Stimulated activated CD4-positive, alpha-beta T cell treated with anti-CD3 and anti-CD28 coated beads, Interleukin-4, amount 100 ng/mL, for 4 hours (primary cell): ENCODE measurements around the gene LRRC28.
A peak's percentile ranks its signal among the peaks of the same experiment; 100 is the strongest.

Experiments used
- DNase-seq, 2 experiments: peaks; one replicate each; pipeline ENCODE4 v3.0.0-alpha.2; 2020

Gene LRRC28

DNA sequence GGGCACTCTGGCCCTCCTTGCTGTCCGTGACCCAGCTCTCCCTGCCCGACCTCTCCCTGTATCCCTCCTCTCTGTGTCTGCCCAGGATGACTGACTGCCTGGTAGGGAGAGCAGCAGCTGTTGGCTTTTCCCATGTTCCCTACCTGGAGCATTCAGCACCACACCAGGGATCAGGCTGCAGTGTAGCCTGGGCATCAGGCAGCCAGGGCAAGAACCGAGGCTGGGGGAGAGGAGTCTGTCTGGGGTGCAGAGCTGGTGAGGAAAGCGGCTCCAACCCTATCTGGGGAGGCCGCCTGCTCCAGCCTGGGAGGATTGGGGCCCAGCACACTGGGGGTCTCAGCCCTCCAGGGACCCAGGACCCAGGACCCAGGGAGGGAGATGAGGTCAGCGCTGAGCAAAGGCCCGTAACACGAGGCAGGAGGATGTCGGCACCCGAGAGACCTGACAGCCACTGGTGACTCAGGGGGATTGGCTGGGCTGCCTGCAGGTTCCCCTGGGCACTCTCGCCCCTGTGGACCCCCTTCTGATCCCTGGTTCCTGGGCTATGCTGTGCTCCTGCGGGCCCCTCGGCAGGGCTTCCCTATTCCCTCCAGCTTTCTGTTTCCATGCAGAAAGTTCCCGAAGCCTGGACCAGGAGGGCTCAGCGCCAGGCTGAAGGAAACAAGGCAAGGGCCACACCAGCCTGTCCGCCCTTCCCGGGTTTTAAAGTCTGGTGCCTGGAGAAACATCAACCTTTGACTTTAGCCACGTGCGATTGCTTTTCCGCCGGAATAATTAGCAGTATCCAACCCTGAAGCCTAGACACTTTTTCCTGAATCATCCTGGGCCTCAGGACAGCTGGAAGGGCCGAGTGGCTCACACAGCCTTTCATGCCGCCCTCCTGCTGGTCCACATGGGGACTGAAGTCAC is 186.3 kb downstream of the LRRC28 start:
- DNase-seq, result no peak

GRCh38 chr15:99438224-99438585 is 186.9 kb downstream of the LRRC28 start:
- no peak for DNase-seq

DNA sequence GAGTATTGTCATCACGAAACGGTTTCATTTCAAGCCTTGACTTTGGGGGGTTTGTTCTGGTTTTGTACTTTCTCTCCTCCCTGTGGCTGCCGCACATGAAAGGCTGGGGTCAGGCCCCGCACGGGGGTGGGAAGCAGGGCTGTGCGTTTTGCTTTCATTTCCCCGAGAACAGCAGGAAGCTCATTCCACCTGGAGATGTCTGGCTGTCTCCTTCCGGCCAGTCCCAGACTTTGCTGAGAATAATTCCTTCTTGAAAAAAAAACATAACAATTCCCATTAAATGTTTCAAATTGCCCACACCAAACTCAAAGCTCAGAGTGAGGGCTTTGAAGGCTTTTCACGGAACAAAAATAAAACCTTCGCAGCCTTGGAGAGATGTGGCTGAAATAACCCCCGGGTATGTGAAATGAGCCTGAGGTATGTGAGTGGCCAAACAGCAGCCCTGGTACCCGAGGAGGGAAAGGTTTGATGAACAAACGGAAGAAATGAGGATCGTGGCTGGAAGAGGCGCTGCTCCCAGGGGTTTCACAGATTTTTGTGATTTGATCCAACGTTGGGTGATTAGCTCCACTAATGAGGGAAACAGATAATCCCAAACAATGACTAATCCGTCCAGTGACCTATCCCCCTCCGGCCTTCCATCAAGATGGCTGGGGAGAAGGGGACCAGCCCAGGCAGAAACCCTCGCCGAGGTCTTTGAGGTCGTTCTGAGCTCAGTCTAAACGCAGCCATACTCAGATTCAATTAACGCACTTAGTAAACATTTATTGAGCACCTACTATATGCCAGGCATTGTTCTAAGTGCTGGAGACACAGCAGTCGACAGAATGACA is 187.6 kb downstream of the LRRC28 start:
- peak in 1 of 2 experiments; percentile 41 for DNase-seq

- no peak for DNase-seq
Measured at GRCh38 chr15:99439524-99439835, 188.2 kb downstream of the LRRC28 start.

DNA sequence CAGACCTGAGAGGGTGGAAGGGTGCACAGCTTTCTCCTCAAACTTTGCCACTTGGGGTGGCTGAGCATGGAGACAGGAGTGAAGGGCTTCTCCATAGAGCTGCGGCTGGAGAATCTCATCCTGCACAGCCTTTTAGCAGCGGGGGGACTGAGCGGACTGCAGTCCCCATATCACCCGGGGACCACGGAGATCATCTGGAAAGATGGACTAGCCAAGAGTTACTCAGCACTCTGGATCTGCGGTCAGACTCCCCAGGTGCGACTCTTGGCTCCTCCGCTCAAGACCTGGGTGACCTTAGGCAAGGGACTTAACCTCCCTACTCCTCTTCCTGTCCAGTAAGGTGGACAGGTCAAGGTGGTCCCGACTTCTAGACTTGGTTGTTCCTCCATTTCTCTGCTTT is 188.7 kb downstream of the LRRC28 start:
- no peak for DNase-seq
